HUES64 (cell line): Measurements from ENCODE around the gene ALG3.

Experiments
- H3K27ac ChIP-seq: 2 replicates; pipeline ENCODE4 v1.7.0; 2013; ENCODE audit warnings: low read depth, low read length, inconsistent platforms
- H3K27me3 ChIP-seq: 2 replicates; pipeline ENCODE4 v1.6.1; 2013; ENCODE audit warnings: mild to moderate bottlenecking, low read length; ENCODE audit not compliant: insufficient read depth
- H3K36me3 ChIP-seq: 2 replicates; pipeline ENCODE4 v1.6.1; 2013; ENCODE audit warnings: mild to moderate bottlenecking, low read length; ENCODE audit not compliant: insufficient read depth
- H3K4me1 ChIP-seq: 2 replicates; pipeline ENCODE4 v1.6.1; 2013; ENCODE audit warnings: mild to moderate bottlenecking, low read length, moderate library complexity; ENCODE audit not compliant: insufficient read depth
- H3K4me3 ChIP-seq: 2 replicates; pipeline ENCODE4 v1.5.1; 2013; ENCODE audit warnings: mild to moderate bottlenecking, low read length, moderate library complexity
- H3K9ac ChIP-seq: 2 replicates; pipeline ENCODE4 v1.6.1; 2013; ENCODE audit warnings: mild to moderate bottlenecking, low read depth, low read length
- H3K9me3 ChIP-seq: 2 replicates; pipeline ENCODE4 v1.6.1; 2013; ENCODE audit warnings: low read depth, low read length; ENCODE audit not compliant: insufficient read depth
- WGBS: fragments of 150-250, 120-280 bp; methylation state at CpG from one replicate; pipeline ENCODE4 v1.1.7; 2013; ENCODE audit warnings: missing lambda C conversion rate; 5-methylcytosine and 5-hydroxymethylcytosine counted together

Gene ALG3

DNA sequence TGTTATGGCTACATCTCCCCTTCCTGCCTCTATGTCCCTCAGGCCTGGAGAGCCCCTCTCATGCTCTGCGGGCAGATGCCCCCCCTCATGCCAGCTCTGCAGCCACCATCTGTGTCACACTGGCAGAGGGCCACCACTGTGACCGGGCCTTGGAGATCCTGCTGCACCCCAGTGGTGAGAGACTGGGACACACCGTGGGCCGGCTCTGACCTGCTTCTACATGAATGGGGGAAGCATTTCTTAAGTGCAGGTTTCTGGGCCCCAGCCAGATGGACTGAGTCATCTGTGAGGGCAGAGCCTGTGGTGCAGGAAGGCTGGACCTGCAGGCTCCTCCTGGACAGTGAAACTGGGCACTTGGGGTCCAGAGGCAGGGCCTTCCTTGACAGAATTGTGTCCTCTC is 14.5 kb downstream of the ALG3 start:
- H3K4me1 ChIP-seq, result no peaks in the 10 kb centered on the region
- H3K9ac ChIP-seq, result no peak overlapping the region
- H3K4me3 ChIP-seq, result no peak overlapping the region
- no peaks in the 10 kb centered on the region for H3K9me3 ChIP-seq
- H3K27ac ChIP-seq, result no peak overlapping the region
- H3K36me3 ChIP-seq, result no peaks in the 10 kb centered on the region
- 69% methylated on average over 4 of the region's 4 CpGs for WGBS
- H3K27me3 ChIP-seq, result peaks cover 55% of the 10 kb centered on the region

DNA sequence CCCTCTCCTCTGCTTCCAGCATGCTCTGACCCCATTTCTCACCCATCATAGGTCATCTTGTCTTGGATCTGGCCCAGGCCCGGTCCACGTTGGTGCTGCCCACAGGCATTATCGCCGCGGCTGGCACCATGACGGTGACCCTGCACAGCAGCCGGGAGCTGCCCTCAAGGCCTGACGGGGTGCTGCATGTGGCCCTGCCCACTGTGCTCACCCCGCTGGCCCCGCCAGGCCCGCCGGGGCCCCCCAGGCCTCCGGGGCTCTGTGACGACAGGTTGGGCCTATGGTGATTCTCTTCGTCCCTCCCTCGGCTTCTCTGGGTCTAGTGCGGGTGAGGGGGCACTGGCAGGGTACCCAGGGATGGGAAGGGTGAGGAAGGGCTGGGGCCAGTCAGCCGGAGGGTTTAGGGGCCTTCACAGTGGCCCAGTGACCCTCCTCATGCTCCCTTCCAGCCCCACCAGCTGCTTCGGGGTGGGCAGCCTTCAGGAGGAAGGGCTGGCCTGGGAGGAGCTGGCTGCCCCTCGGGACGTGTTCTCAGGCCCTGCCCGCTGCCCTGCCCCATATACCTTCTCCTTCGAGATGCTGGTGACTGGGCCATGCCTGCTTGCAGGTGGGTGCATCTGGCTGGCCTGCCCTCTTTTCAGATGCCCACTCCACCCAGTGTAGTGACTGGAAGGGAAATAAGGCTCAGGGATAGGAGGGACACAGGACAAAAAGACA is 15.5 kb downstream of the ALG3 start:
- 90% methylated on average over 23 of the region's 23 CpGs for WGBS

DNA sequence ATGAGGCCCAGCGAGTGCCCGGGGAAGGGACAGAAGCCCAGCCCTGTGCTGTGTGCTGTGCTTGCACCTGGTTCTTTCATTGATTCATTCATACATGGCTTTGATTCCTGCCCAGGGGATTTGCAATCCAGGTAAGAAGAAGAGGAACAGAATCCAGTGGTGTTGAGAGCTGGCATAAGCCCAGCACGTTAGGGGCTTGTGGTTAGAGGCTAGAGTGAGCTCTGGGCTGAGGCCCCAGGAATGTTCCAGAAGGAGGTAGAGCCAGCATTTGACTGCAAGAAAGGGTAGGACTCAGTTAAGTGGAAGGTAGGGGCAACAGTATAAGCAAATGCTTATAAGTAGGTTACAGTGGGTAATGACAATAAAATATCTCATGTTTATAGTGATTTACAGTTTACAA is 17.1 kb downstream of the ALG3 start:
- WGBS, result 66% methylated on average over 3 of the region's 3 CpGs
- H3K4me1 ChIP-seq, result no peaks in the 10 kb centered on the region
- H3K27me3 ChIP-seq, result peaks cover 74% of the 10 kb centered on the region
- H3K9me3 ChIP-seq, result no peaks in the 10 kb centered on the region
- no peaks in the 10 kb centered on the region for H3K36me3 ChIP-seq
- H3K4me3 ChIP-seq, result no peak overlapping the region
- no peak overlapping the region for H3K9ac ChIP-seq
- H3K27ac ChIP-seq, result no peak overlapping the region

More for the DNA sequence above, 15.5 kb downstream of the ALG3 start:
- no peaks in the 10 kb centered on the region for H3K9me3 ChIP-seq
- no peak overlapping the region for H3K4me3 ChIP-seq
- H3K36me3 ChIP-seq, result no peaks in the 10 kb centered on the region
- H3K27me3 ChIP-seq, result peaks cover 64% of the 10 kb centered on the region
- H3K9ac ChIP-seq, result no peak overlapping the region
- no peak overlapping the region for H3K27ac ChIP-seq
- no peaks in the 10 kb centered on the region for H3K4me1 ChIP-seq

- H3K27me3 ChIP-seq, result peaks cover 77% of the 10 kb centered on the region
Observed at GRCh38 chr3:184230603-184231528, 17.9 kb downstream of the ALG3 start.

DNA sequence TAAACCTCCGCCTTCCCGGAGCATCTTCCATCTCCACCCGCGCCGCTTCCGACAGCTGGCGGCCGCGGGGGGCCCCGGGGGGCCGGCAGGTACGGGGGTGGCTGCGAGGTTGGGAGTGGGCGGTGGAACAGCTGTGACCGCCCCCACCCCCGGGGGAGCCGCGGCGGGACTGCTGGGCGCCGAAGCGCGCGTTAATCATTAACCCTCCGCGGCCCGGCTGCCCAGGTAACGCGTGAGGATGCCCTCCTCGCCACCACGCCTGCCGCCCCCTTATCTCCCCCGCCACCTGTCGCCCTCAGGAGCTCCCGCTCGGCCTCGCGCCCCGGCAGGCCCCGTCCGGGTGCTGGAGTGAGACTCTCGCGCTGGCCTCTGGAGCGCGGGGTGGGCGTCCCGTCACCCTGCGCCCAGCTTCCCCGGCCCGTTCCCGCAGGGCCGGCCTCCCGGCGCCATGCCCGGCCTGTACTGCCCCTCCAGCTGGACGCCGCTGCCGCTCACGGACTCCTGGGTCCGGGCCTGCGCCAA is 18.6 kb downstream of the ALG3 start:
- no peaks in the 10 kb centered on the region for H3K4me1 ChIP-seq
- H3K9ac ChIP-seq, result no peak overlapping the region
- H3K36me3 ChIP-seq, result no peaks in the 10 kb centered on the region
- H3K9me3 ChIP-seq, result no peaks in the 10 kb centered on the region
- peaks cover 77% of the 10 kb centered on the region for H3K27me3 ChIP-seq
- peak overlapping the region; percentile 58 for H3K4me3 ChIP-seq
- H3K27ac ChIP-seq, result no peak overlapping the region
- 2% methylated on average over 59 of the region's 61 CpGs for WGBS

More at GRCh38 chr3:184230603-184231528, 17.9 kb downstream of the ALG3 start:
- Histone ChIP-seq H3K36me3 (no peaks in the 10 kb centered on the region), H3K4me1 (no peaks in the 10 kb centered on the region), H3K27ac (no peak overlapping the region), H3K9ac (no peak overlapping the region), H3K4me3 (peak overlapping the region; percentile 58), H3K9me3 (no peaks in the 10 kb centered on the region)
- 8% methylated on average over 79 of the region's 79 CpGs for WGBS

DNA sequence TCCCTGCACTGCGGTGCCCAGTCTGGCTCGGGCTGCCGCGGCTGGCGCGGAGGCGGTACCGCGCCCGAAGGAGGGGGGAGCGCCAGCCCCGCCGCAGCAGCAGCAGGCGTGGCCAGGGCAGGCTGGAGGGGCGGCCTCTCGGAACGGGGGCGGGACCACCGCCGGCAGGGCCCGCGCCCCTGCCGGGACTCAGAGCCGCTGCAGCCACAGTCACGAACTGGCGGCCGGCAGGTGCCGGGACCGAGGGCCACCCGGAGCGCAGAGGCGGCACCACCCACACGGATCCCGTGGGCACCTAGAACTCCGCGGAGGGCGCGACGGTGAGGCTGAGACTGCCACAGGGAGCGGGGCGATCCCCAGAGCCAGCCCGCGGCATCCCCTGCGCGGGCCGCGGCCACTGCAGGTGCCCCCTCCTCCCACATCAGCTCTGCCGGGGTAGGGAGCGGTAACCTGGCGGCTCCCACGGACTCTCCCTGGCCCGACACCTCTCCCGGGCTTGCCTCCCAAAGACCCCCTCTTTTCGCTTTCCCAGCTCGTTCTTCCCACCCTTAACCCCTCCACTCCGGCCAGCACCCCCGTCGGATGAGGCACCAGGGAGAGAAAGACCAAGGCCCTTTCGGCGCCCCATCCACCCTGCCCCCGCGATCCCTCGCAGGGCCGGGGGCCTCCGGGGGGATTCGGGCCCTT is 19.2 kb downstream of the ALG3 start, which contains the start of gene VWA5B2:
VWA5B2 (plus strand) TSS at position 192 of the 687 bp plus-strand sequence. CDS start 944 bp downstream, outside the sequence.
- H3K36me3 ChIP-seq, result no peaks in the 10 kb centered on the region
- 2% methylated on average over 66 of the region's 66 CpGs for WGBS
- H3K4me1 ChIP-seq, result no peaks in the 10 kb centered on the region
- peaks cover 73% of the 10 kb centered on the region for H3K27me3 ChIP-seq
- no peak within 1 kb of the TSS for H3K27ac ChIP-seq
- no peaks in the 10 kb centered on the region for H3K9me3 ChIP-seq
- no peak within 1 kb of the TSS for H3K9ac ChIP-seq
- H3K4me3 ChIP-seq, result peak within 1 kb of the TSS; percentile 58

DNA sequence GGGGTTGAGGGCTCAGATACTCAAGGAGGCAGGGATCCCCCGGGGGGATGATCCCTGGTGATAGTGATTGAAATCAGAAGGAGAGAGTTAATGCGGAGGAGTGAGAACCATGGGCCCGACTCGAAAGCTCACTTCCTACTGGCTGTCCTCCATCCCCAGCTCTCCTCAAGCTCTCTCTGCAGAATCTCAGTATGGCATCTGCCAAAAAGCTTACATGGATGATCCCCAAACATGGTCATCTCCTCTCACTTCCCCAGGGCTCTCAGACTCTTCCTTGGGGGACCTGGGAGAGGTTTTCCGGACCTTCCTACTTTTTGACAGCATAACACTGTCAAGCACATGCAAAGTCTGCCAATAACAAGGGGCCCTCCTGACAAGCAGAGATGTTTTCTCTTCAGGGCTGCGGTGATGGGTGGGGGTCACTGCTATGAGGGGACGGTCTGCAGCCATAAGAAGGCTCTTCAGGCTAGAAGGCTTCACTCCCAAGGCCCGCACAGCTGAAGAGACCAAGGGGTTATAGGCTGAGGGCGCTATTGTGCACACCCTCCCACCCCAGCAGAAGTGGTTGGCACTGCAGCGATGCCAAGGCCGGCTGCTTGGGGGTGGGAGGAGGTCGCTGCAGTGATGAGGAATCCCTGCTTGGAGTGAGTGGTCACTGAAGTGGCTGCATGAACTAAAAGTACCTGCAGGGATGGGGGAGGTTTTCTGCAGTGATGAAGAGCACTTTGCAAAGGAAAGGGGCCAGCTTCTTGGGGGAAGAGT is 20.2 kb downstream of the ALG3 start:
- no peak overlapping the region for H3K27ac ChIP-seq
- H3K9ac ChIP-seq, result no peak overlapping the region
- H3K4me3 ChIP-seq, result peak overlapping the region; percentile 58
- H3K36me3 ChIP-seq, result no peaks in the 10 kb centered on the region
- 51% methylated on average over 12 of the region's 12 CpGs for WGBS
- H3K9me3 ChIP-seq, result no peaks in the 10 kb centered on the region
- peaks cover 66% of the 10 kb centered on the region for H3K27me3 ChIP-seq
- no peaks in the 10 kb centered on the region for H3K4me1 ChIP-seq

DNA sequence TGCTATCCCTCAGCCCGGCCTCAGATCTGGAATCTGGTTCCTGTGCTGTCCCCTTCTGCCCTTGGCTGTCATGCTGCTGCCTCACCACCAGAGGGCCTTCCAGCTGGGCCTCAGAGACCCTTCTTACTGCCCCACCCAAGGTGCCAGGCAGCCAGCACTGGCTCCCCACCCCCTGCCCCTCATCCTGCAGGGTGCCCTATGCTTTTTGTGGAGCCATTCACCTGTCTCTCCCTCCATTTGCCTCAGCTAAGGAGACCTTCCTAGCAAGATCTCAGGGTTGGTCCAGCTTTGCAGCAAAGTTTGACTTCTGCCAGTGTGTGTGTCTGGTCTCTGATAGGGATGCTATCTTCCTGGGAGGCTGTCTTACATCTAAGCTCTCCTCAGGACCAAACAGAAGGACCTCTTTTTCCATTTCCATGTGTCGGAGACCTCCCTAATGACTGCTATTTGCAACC is 21.3 kb downstream of the ALG3 start:
- H3K9me3 ChIP-seq, result no peaks in the 10 kb centered on the region
- no peak overlapping the region for H3K27ac ChIP-seq
- no peaks in the 10 kb centered on the region for H3K36me3 ChIP-seq
- no peaks in the 10 kb centered on the region for H3K4me1 ChIP-seq
- H3K9ac ChIP-seq, result no peak overlapping the region
- peaks cover 55% of the 10 kb centered on the region for H3K27me3 ChIP-seq
- WGBS, result 69% methylated on average over 2 of the region's 2 CpGs
- H3K4me3 ChIP-seq, result no peak overlapping the region

- no peak overlapping the region for H3K4me3 ChIP-seq
- H3K27me3 ChIP-seq, result peaks cover 20% of the 10 kb centered on the region
- H3K27ac ChIP-seq, result no peak overlapping the region
- H3K4me1 ChIP-seq, result no peaks in the 10 kb centered on the region
- 89% methylated on average over 3 of the region's 3 CpGs for WGBS
- no peaks in the 10 kb centered on the region for H3K36me3 ChIP-seq
- no peak overlapping the region for H3K9ac ChIP-seq
- no peaks in the 10 kb centered on the region for H3K9me3 ChIP-seq
Observed at GRCh38 chr3:184223946-184224345, 24.8 kb downstream of the ALG3 start.

DNA sequence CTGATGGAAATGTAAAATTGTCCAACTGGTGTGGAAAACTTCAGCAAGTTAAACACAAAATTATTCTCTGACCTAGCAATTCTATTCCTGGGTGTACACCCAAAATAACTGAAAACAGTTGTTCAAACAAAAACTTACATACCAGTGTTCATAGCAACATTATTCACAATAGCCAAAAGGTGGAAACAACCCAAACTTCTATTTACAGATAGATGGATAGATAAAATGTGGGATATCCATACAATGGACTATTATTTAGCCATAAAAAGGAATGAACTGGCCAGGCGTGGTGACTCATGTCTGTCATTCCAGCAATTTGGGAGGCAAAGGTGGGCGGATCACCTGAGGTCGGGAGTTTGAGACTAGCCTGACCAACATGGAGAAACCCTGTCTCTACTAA is 26.2 kb downstream of the ALG3 start:
- Histone ChIP-seq H3K4me3 (no peak overlapping the region), H3K27ac (no peak overlapping the region), H3K4me1 (no peaks in the 10 kb centered on the region), H3K27me3 (peaks cover 5% of the 10 kb centered on the region), H3K9me3 (no peaks in the 10 kb centered on the region), H3K9ac (no peak overlapping the region), H3K36me3 (no peaks in the 10 kb centered on the region)
- WGBS, result 83% methylated on average over 3 of the region's 3 CpGs
